ENCODE results near the gene GRN.
"Not testable (repeated sequence)": the region's sequence is repeated elsewhere in the genome, so short reads cannot be mapped to it uniquely, and the experiment has no call there.

GRN gene

GRCh38 chr17:44322236-44322895 lies 22.7 kb upstream of the GRN start:
- peaks cover 15% of the 10 kb centered on the region for H3K4me1 ChIP-seq (ENCODE audit: insufficient read depth, low read length)
- H3K9ac ChIP-seq (ENCODE audit: low read length) = no peak overlapping the region
- no peaks in the 10 kb centered on the region for H3K9me3 ChIP-seq (ENCODE audit: low read length)
- peaks cover 31% of the 10 kb centered on the region for H3K36me3 ChIP-seq (ENCODE audit: insufficient read depth, low read length)
- H3K27me3 ChIP-seq (ENCODE audit: control insufficient read depth in 1 of 2, insufficient read depth in 2 of 2, low read length in 2 of 2) = peaks cover 3 to 8% of the 10 kb centered on the region in 2 donors
- no peak overlapping the region for H3K27ac ChIP-seq (ENCODE audit: low read depth, low read length)
- no peak overlapping the region for H3K4me3 ChIP-seq (ENCODE audit: low read depth in 1 of 2, low read length in 2 of 2)

DNA sequence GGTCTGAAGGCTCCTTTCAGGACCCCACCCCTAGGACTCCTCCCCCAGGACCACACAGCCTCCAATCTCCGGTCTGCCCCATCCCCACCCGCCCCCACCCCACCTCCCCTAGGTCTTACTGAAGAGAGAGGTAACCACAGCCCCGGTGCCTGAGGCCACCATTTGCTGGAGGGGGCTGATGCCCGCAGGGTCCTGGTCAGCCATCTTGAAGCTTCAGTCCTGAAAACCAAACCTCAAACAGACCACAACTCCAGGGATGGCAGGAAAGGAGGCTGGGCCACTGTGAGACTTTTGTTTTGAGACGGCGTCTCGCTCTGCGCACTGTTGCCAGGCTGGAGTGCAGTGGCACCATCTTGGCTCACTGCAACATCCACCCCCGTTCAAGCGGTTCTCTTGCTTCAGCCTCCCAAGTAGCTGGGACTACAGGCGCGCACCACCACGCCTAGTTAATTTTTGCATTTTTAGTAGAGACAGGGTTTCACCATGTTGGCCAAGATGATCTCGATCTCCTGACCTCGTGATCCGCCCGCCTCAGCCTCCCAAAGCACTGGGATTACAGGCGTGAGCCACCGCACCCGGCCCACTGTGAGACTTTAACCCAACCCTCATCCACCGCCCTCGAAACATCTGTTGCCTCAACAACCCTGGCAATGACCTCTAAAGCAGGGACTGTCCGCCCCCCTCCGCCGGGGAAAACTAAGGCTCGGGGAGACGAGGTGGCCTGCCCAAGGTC lies 21.6 kb upstream of the GRN start:
- Histone ChIP-seq H3K9me3 (ENCODE audit: low read length) (no peaks in the 10 kb centered on the region), H3K9ac (ENCODE audit: low read length) (peak overlapping the region; percentile 21), H3K4me3 (ENCODE audit: low read depth in 1 of 2, low read length in 2 of 2) (peak overlapping the region; percentile 78 to 98), H3K27ac (ENCODE audit: low read depth, low read length) (peak overlapping the region; percentile 82), H3K36me3 (ENCODE audit: insufficient read depth, low read length) (peaks cover 31% of the 10 kb centered on the region), H3K4me1 (ENCODE audit: insufficient read depth, low read length) (peaks cover 15% of the 10 kb centered on the region), H3K27me3 (ENCODE audit: control insufficient read depth in 1 of 2, insufficient read depth in 2 of 2, low read length in 2 of 2) (no peaks in the 10 kb centered on the region)

DNA sequence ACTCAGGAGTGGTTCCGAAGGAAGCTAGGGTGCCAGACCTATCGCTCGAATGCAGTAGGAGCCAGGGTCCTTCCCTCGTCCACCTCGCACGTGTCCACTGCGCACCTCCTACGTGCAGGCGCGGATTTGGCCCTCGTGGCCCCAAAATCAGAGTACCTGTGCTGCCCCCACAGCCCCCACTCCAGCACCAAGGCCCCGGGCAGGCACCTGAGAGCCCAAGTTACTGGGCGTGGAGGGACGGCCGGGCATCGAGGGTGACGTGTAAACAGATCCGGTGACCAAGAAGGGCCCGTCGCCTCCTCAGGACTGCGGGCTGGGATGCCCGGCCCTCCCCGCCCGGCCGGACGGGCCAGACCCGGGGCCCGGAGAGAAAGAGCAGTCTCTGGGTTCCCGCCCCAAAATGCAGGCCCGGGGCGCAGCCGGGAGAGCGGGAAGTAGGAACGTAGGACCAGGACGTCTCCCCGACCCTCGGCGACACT lies 21.0 kb upstream of the GRN start:
- Histone ChIP-seq H3K4me1 (ENCODE audit: insufficient read depth, low read length) (peaks cover 15% of the 10 kb centered on the region), H3K9me3 (ENCODE audit: low read length) (no peaks in the 10 kb centered on the region), H3K4me3 (ENCODE audit: low read depth in 1 of 2, low read length in 2 of 2) (peak overlapping the region; percentile 78 to 98), H3K9ac (ENCODE audit: low read length) (peak overlapping the region; percentile 21), H3K27me3 (ENCODE audit: control insufficient read depth in 1 of 2, insufficient read depth in 2 of 2, low read length in 2 of 2) (no peaks in the 10 kb centered on the region), H3K36me3 (ENCODE audit: insufficient read depth, low read length) (peaks cover 31% of the 10 kb centered on the region), H3K27ac (ENCODE audit: low read depth, low read length) (peak overlapping the region; percentile 82)

DNA sequence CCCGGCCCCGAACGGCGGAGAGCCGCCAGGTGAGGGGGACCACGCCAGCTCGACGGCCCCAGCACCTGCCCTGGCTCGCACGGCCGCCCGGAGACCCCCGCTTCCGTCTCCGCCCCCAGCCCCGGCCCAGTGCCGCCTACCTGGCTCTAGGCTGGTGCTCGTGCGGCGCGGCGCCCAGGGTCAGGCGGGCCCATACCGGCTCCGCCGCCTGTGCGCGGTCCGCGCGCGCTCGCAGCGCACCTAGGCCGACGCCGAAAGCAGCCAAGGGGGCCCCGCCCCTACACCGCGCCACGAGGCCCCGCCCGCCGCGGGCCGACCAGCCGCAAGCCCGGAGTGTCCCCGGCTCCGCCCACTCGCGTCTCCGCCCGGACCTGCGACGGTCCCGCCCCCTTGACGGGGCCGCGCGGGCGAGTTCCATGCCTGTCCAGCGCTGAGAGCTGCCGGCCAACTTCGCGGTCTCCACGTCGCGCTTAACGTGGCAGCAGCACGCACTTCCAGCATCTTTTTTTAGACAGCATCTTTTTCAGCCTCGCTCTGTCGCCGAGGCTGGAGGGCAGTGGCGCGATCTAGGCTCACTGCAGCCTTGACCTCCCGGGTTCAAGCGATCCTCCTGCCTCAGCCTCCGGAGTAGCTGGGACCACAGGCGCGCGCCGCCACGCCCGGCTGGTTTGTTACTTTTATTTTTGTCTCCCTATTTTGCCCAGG lies 20.4 kb upstream of the GRN start, which contains the start of gene SLC25A39:
SLC25A39 (minus strand) TSS at position 253 of the 705 bp plus-strand sequence. CDS start 1,261 bp downstream, outside the sequence.
- peak within 1 kb of the TSS; percentile 92 for H3K27ac ChIP-seq (ENCODE audit: low read depth, low read length)
- peaks cover 15% of the 10 kb centered on the region for H3K4me1 ChIP-seq (ENCODE audit: insufficient read depth, low read length)
- peaks cover 28% of the 10 kb centered on the region for H3K36me3 ChIP-seq (ENCODE audit: insufficient read depth, low read length)
- H3K4me3 ChIP-seq (ENCODE audit: low read depth in 1 of 2, low read length in 2 of 2) = peak within 1 kb of the TSS; percentile 80 to 98
- H3K9me3 ChIP-seq (ENCODE audit: low read length) = no peaks in the 10 kb centered on the region
- H3K27me3 ChIP-seq (ENCODE audit: control insufficient read depth in 1 of 2, insufficient read depth in 2 of 2, low read length in 2 of 2) = no peaks in the 10 kb centered on the region
- peak within 1 kb of the TSS; percentile 92 for H3K9ac ChIP-seq (ENCODE audit: low read length)

DNA sequence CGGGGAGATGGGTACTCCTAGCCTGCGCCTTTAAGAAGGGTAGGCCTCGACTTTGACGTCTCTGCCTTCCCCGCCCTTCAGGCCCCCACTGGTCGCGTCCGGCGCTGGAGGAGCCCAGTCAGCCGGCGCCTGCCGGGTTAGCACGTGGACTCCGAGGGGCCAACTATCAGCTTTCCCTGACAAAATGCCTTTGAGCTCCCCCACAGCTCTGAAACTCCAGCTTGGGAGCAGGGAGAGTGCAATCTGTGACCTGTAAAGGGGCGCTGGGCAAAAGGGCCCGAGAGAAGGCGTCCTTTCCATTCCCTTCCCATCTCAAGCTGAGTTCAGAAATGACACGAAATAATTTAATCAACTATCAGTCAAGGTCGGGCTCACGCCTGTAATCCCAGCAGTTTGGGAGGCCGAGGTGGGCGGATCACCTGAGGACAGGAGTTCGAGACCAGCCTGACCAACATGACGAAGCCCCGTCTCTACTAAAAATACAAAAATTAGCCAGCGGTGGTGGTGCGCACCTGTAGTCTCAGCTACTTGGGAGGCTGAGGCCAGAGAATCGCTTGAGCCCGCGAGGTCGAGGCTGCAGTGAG lies 18.1 kb upstream of the GRN start:
- H3K27ac ChIP-seq (ENCODE audit: low read depth, low read length) = no peak overlapping the region

GRCh38 chr17:44327715-44328449 lies 17.2 kb upstream of the GRN start:
- H3K9me3 ChIP-seq (ENCODE audit: low read length) = no peaks in the 10 kb centered on the region
- H3K9ac ChIP-seq (ENCODE audit: low read length) = no peak overlapping the region
- no peaks in the 10 kb centered on the region for H3K36me3 ChIP-seq (ENCODE audit: insufficient read depth, low read length)
- H3K4me3 ChIP-seq (ENCODE audit: low read depth in 1 of 2, low read length in 2 of 2) = no peak overlapping the region
- no peak overlapping the region for H3K27ac ChIP-seq (ENCODE audit: low read depth, low read length)
- H3K4me1 ChIP-seq (ENCODE audit: insufficient read depth, low read length) = peaks cover 21% of the 10 kb centered on the region
- H3K27me3 ChIP-seq (ENCODE audit: control insufficient read depth in 1 of 2, insufficient read depth in 2 of 2, low read length in 2 of 2) = no peaks in the 10 kb centered on the region

More for the DNA sequence above, 18.1 kb upstream of the GRN start:
- Histone ChIP-seq H3K4me1 (ENCODE audit: insufficient read depth, low read length) (peaks cover 21% of the 10 kb centered on the region), H3K27me3 (ENCODE audit: control insufficient read depth in 1 of 2, insufficient read depth in 2 of 2, low read length in 2 of 2) (no peaks in the 10 kb centered on the region), H3K4me3 (ENCODE audit: low read depth in 1 of 2, low read length in 2 of 2) (peak overlapping the region in 1 of 2 donors; percentile 11), H3K36me3 (ENCODE audit: insufficient read depth, low read length) (peaks cover 7% of the 10 kb centered on the region), H3K9ac (ENCODE audit: low read length) (no peak overlapping the region), H3K9me3 (ENCODE audit: low read length) (no peaks in the 10 kb centered on the region)

GRCh38 chr17:44329516-44329915 lies 15.6 kb upstream of the GRN start:
- H3K36me3 ChIP-seq (ENCODE audit: insufficient read depth, low read length); H3K27ac ChIP-seq (ENCODE audit: low read depth, low read length); H3K4me3 ChIP-seq (ENCODE audit: low read depth in 1 of 2, low read length in 2 of 2); H3K9ac ChIP-seq (ENCODE audit: low read length); H3K9me3 ChIP-seq (ENCODE audit: low read length); H3K27me3 ChIP-seq (ENCODE audit: control insufficient read depth in 1 of 2, insufficient read depth in 2 of 2, low read length in 2 of 2): not testable (repeated sequence)
- H3K4me1 ChIP-seq (ENCODE audit: insufficient read depth, low read length) = peaks cover 14% of the 10 kb centered on the region

DNA sequence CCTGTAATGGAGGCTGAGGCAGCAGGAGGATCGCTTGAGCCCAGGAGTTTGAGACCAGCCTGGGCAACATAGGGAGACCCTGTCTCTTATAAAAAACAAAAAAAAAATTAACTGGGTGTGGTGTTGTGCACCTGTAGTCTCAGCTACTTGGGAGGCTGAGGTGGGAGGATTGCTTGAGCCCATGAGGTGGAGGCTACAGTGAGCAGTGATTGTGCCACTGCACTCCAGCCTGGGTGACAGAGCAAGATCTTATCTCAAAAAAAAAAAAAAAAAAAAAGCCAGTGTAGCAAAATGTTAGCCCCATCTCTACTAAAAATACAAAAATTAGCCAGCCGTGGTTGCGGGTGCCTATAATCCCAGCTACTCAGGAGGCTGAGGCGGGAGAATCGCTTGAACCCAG lies 14.8 kb upstream of the GRN start:
- H3K9me3 ChIP-seq (ENCODE audit: low read length); H3K4me3 ChIP-seq (ENCODE audit: low read depth in 1 of 2, low read length in 2 of 2); H3K36me3 ChIP-seq (ENCODE audit: insufficient read depth, low read length); H3K9ac ChIP-seq (ENCODE audit: low read length); H3K27ac ChIP-seq (ENCODE audit: low read depth, low read length); H3K27me3 ChIP-seq (ENCODE audit: control insufficient read depth in 1 of 2, insufficient read depth in 2 of 2, low read length in 2 of 2): not testable (repeated sequence)
- H3K4me1 ChIP-seq (ENCODE audit: insufficient read depth, low read length) = peaks cover 14% of the 10 kb centered on the region

- Histone ChIP-seq H3K4me3 (ENCODE audit: low read depth in 1 of 2, low read length in 2 of 2) (no peak overlapping the region), H3K36me3 (ENCODE audit: insufficient read depth, low read length) (no peaks in the 10 kb centered on the region), H3K9ac (ENCODE audit: low read length) (no peak overlapping the region), H3K27me3 (ENCODE audit: control insufficient read depth in 1 of 2, insufficient read depth in 2 of 2, low read length in 2 of 2) (no peaks in the 10 kb centered on the region), H3K9me3 (ENCODE audit: low read length) (no peaks in the 10 kb centered on the region), H3K4me1 (ENCODE audit: insufficient read depth, low read length) (peaks cover 9% of the 10 kb centered on the region), H3K27ac (ENCODE audit: low read depth, low read length) (no peak overlapping the region)
Measured at GRCh38 chr17:44331249-44331760, 13.8 kb upstream of the GRN start.

DNA sequence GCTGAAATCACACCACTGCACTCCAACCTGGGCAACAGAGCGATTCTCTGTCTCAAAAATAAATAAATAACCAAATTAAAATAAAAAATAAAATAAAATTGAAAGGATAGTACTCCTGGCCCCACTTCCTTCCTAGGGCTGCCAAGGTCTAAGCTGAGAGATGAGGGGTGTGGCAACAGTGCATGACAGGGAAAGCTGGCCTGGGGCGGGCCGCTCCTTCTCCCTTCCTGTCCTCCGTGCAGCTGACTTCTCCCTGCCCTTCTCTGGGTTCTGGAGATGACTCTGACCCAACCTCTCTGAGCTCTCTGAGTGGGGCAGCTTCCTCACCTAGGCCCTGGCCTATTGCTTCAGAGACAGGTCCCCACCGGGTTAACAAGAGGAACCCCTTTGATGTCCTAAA lies 11.7 kb upstream of the GRN start:
- Histone ChIP-seq H3K27ac (ENCODE audit: low read depth, low read length) (no peak overlapping the region), H3K4me3 (ENCODE audit: low read depth in 1 of 2, low read length in 2 of 2) (no peak overlapping the region), H3K36me3 (ENCODE audit: insufficient read depth, low read length) (no peaks in the 10 kb centered on the region), H3K9me3 (ENCODE audit: low read length) (no peaks in the 10 kb centered on the region), H3K9ac (ENCODE audit: low read length) (no peak overlapping the region), H3K27me3 (ENCODE audit: control insufficient read depth in 1 of 2, insufficient read depth in 2 of 2, low read length in 2 of 2) (no peaks in the 10 kb centered on the region), H3K4me1 (ENCODE audit: insufficient read depth, low read length) (peaks cover 5% of the 10 kb centered on the region)
